Progenitor cell of endocrine pancreas (in vitro differentiated cells): ENCODE data around the gene RGS9BP. TPM values are rescaled to one million over a fixed set of nuclear protein-coding genes. Genes with fewer than 3 reads are reported as not detected.
A peak's percentile ranks its signal among the peaks of the same experiment; 100 is the strongest.
"Not testable (repeated sequence)": the region's sequence is repeated elsewhere in the genome, so short reads cannot be mapped to it uniquely, and the experiment has no call there.

ENCODE experiments used
- DNase-seq: peaks from one replicate; pipeline ENCODE4 v3.0.0; 2021; ENCODE audit warnings: low spot score; ENCODE audit not compliant: unreplicated experiment
- H3K27ac Mint-ChIP-seq: 2 replicates; pipeline ENCODE4 v1.8.0; 2021; ENCODE audit warnings: mild to moderate bottlenecking, moderate library complexity, mixed read lengths
- H3K27me3 Mint-ChIP-seq: 2 replicates; pipeline ENCODE4 v1.8.0; 2021; ENCODE audit warnings: mixed read lengths
- H3K36me3 Mint-ChIP-seq: 2 replicates; pipeline ENCODE4 v1.8.0; 2022; ENCODE audit warnings: mixed read lengths; ENCODE audit not compliant: insufficient read depth
- H3K4me1 Mint-ChIP-seq: 2 replicates; pipeline ENCODE4 v1.8.0; 2021; ENCODE audit warnings: low read depth, mixed read lengths
- H3K4me3 Mint-ChIP-seq: 2 replicates; pipeline ENCODE4 v1.8.0; 2021; ENCODE audit warnings: low read depth, mild to moderate bottlenecking, moderate library complexity, mixed read lengths
- H3K9me3 Mint-ChIP-seq: 2 replicates; pipeline ENCODE4 v1.8.0; 2021; ENCODE audit warnings: low read depth, mixed read lengths
- CTCF ChIP-seq: fragments of 200-600 bp; sonication (generic); IDR thresholded peaks from one replicate; pipeline ENCODE4 v1.5.0; 2021; ENCODE audit warnings: antibody characterized with exemption, mild to moderate bottlenecking; ENCODE audit not compliant: unreplicated experiment
- total RNA-seq: library from RNA; stranded (reverse); gene quantifications from 2 replicates; pipeline ENCODE4 v1.2.1, GENCODE V29; 2021

The RGS9BP gene
- total RNA-seq, 1 donor from 2014 or later, result 0.10 TPM

- Mint-ChIP-seq H3K9me3 (peaks cover 11% of the 10 kb centered on the region), H3K4me1 (peaks cover 8% of the 10 kb centered on the region), H3K36me3 (peaks cover 41% of the 10 kb centered on the region), H3K27me3 (peaks cover 13% of the 10 kb centered on the region), H3K4me3 (no peak overlapping the region), H3K27ac (peak overlapping the region; percentile 62)
- DNase-seq, result no peak
- no peak for TF ChIP-seq CTCF
Observed at GRCh38 chr19:32708457-32708856, 32.8 kb downstream of the RGS9BP start.

- Mint-ChIP-seq H3K9me3 (peaks cover 8% of the 10 kb centered on the region), H3K4me1 (peaks cover 8% of the 10 kb centered on the region), H3K27me3 (peaks cover 13% of the 10 kb centered on the region), H3K4me3 (no peak overlapping the region), H3K36me3 (peaks cover 38% of the 10 kb centered on the region), H3K27ac (no peak overlapping the region)
- no peak for TF ChIP-seq CTCF
- DNase-seq, result no peak
Observed at GRCh38 chr19:32709032-32709431, 33.4 kb downstream of the RGS9BP start.

- Mint-ChIP-seq H3K36me3 (peaks cover 32% of the 10 kb centered on the region), H3K4me1 (peaks cover 5% of the 10 kb centered on the region), H3K27me3 (peaks cover 11% of the 10 kb centered on the region), H3K27ac (no peak overlapping the region), H3K4me3 (no peak overlapping the region), H3K9me3 (peaks cover 1% of the 10 kb centered on the region)
- no peak for TF ChIP-seq CTCF
- DNase-seq, result no peak
Observed at GRCh38 chr19:32711747-32712146, 36.1 kb downstream of the RGS9BP start.

- not testable (repeated sequence) for DNase-seq, H3K27me3 Mint-ChIP-seq, H3K9me3 Mint-ChIP-seq, H3K4me1 Mint-ChIP-seq, H3K27ac Mint-ChIP-seq, H3K4me3 Mint-ChIP-seq
- H3K36me3 Mint-ChIP-seq, result peaks cover 17% of the 10 kb centered on the region
Observed at GRCh38 chr19:32716203-32716602, 40.6 kb downstream of the RGS9BP start.

- H3K36me3 Mint-ChIP-seq, result peaks cover 16% of the 10 kb centered on the region
- DNase-seq, result no peak
- peaks cover 4% of the 10 kb centered on the region for H3K4me1 Mint-ChIP-seq
- no peaks in the 10 kb centered on the region for H3K9me3 Mint-ChIP-seq
- no peak overlapping the region for H3K4me3 Mint-ChIP-seq
- no peak for TF ChIP-seq CTCF
- peaks cover 4% of the 10 kb centered on the region for H3K27me3 Mint-ChIP-seq
- no peak overlapping the region for H3K27ac Mint-ChIP-seq
Observed at GRCh38 chr19:32717496-32717895, 41.8 kb downstream of the RGS9BP start.

GRCh38 chr19:32718286-32718685, 42.6 kb downstream of the RGS9BP start:
- Mint-ChIP-seq H3K9me3 (no peaks in the 10 kb centered on the region), H3K4me3 (no peak overlapping the region), H3K27ac (peak overlapping the region; percentile 59), H3K27me3 (peaks cover 4% of the 10 kb centered on the region), H3K36me3 (peaks cover 13% of the 10 kb centered on the region), H3K4me1 (peaks cover 4% of the 10 kb centered on the region)
- TF ChIP-seq CTCF, result no peak
- no peak for DNase-seq
